Tibial artery (tissue), 4 donors: ENCODE data around the gene SERINC1.

ENCODE experiments used
- DNase-seq, 2 donors: peaks; one replicate each; pipeline ENCODE4 v3.0.0-alpha.2; 2019
- H3K27ac ChIP-seq, 2 donors: fragments of 200-600 bp; sonication (generic) in 1 of 2; 1 replicate in 1 of 2; 2 replicates in 1 of 2; pipeline ENCODE4 v1.5.1; 2018 to 2019; ENCODE audit warnings: mild to moderate bottlenecking in 1 of 2
- H3K27me3 ChIP-seq, 2 donors: fragments of 200-600 bp; sonication (generic) in 1 of 2; one replicate each; pipeline versions ENCODE4 v1.5.1 to v1.6.0; 2016 to 2019
- H3K36me3 ChIP-seq, 3 donors: fragments of 200-600 bp; sonication (generic) in 2 of 3; one replicate each; pipeline ENCODE4 v1.5.1; 2016 to 2019; ENCODE audit warnings: mild to moderate bottlenecking in 2 of 3
- H3K4me1 ChIP-seq, 4 donors: fragments of 200-600 bp; sonication (generic) in 2 of 4; 1 replicate in 3 of 4; 2 replicates in 1 of 4; pipeline ENCODE4 v1.5.1; 2016 to 2019
- H3K4me3 ChIP-seq, 2 donors: fragments of 200-600 bp; sonication (generic) in 1 of 2; 1 replicate in 1 of 2; 2 replicates in 1 of 2; pipeline ENCODE4 v1.5.1; 2018 to 2019; ENCODE audit warnings: mild to moderate bottlenecking in 2 of 2
- H3K9me3 ChIP-seq, 3 donors: fragments of 200-600 bp; sonication (generic) in 1 of 3; one replicate each; pipeline ENCODE4 v1.5.1; 2016 to 2019
- CTCF ChIP-seq, 2 experiments: fragments of 200-600 bp in 1 of 2; fragments of 450-650 bp in 1 of 2; IDR thresholded peaks; one replicate each; pipeline ENCODE4 v1.5.1; 2017 to 2019; ENCODE audit warnings: antibody characterized with exemption in 2 of 2, mild to moderate bottlenecking in 1 of 2, moderate library complexity in 1 of 2
- intact Hi-C: fragments of 100-400 bp; cut with DNase I; formaldehyde crosslinking; loops from one replicate; pipeline ENCODE4 v1.15.0; 2023; ENCODE audit warnings: low total_unique reads

Gene SERINC1

GRCh38 chr6:122454673-122455072 lies 16.9 kb downstream of the SERINC1 start:
- peaks cover 0 to 47% (median 20%) of the 10 kb centered on the region in 4 donors for H3K4me1 ChIP-seq
- H3K27ac ChIP-seq: no peak overlapping the region
- H3K36me3 ChIP-seq: peaks cover 70 to 75% (median 71%) of the 10 kb centered on the region in 3 donors
- H3K27me3 ChIP-seq: no peaks in the 10 kb centered on the region
- DNase-seq: no peak
- no peaks in the 10 kb centered on the region for H3K9me3 ChIP-seq
- no peak overlapping the region for H3K4me3 ChIP-seq
- no peak for TF ChIP-seq CTCF (IDR thresholded peaks at IDR 0.05)
- intact Hi-C loops: no loop called here

- no peak for DNase-seq
- peaks cover 80 to 87% (median 85%) of the 10 kb centered on the region in 3 donors for H3K36me3 ChIP-seq
- intact Hi-C loops: no loop called here
- H3K9me3 ChIP-seq: no peaks in the 10 kb centered on the region
- no peak overlapping the region for H3K27ac ChIP-seq
- H3K4me1 ChIP-seq: peaks cover 0 to 25% (median 4%) of the 10 kb centered on the region in 4 donors
- no peak overlapping the region for H3K4me3 ChIP-seq
- no peaks in the 10 kb centered on the region for H3K27me3 ChIP-seq
- TF ChIP-seq CTCF (IDR thresholded peaks at IDR 0.05): no peak
Measured at GRCh38 chr6:122452509-122452908, 19.1 kb downstream of the SERINC1 start.

- Histone ChIP-seq H3K4me3 (no peak overlapping the region), H3K36me3 (peaks cover 74 to 95% (median 90%) of the 10 kb centered on the region in 3 donors), H3K27ac (no peak overlapping the region), H3K9me3 (no peaks in the 10 kb centered on the region), H3K4me1 (peaks cover 0 to 3% (median 0%) of the 10 kb centered on the region in 4 donors), H3K27me3 (no peaks in the 10 kb centered on the region)
- no peak for TF ChIP-seq CTCF (IDR thresholded peaks at IDR 0.05)
- intact Hi-C loops: no loop called here
- DNase-seq: no peak
Measured at GRCh38 chr6:122449069-122449468, 22.5 kb downstream of the SERINC1 start.

- Histone ChIP-seq H3K4me1 (no peaks in the 10 kb centered on the region), H3K27ac (no peak overlapping the region), H3K4me3 (no peak overlapping the region), H3K36me3 (peaks cover 75 to 79% (median 77%) of the 10 kb centered on the region in 3 donors), H3K9me3 (no peaks in the 10 kb centered on the region), H3K27me3 (no peaks in the 10 kb centered on the region)
- DNase-seq: no peak
- no peak for TF ChIP-seq CTCF (IDR thresholded peaks at IDR 0.05)
- intact Hi-C loops: no loop called here
Measured at GRCh38 chr6:122445274-122445673, 26.3 kb downstream of the SERINC1 start.

GRCh38 chr6:122438975-122439374 lies 32.6 kb downstream of the SERINC1 start:
- no peaks in the 10 kb centered on the region for H3K9me3 ChIP-seq
- no peak overlapping the region for H3K4me3 ChIP-seq
- no peaks in the 10 kb centered on the region for H3K27me3 ChIP-seq
- H3K36me3 ChIP-seq: peaks cover 39 to 64% (median 58%) of the 10 kb centered on the region in 3 donors
- no peak overlapping the region for H3K27ac ChIP-seq
- intact Hi-C loops: loop anchor here (2.0 kb wide), 1 partner anchor 70 kb away; no protein-coding TSS in a partner anchor
- H3K4me1 ChIP-seq: no peaks in the 10 kb centered on the region
- TF ChIP-seq CTCF (IDR thresholded peaks at IDR 0.05): no peak
- no peak for DNase-seq

GRCh38 chr6:122432816-122433215 lies 38.8 kb downstream of the SERINC1 start:
- Histone ChIP-seq H3K4me1 (no peaks in the 10 kb centered on the region), H3K36me3 (peaks cover 20 to 35% (median 25%) of the 10 kb centered on the region in 3 donors), H3K9me3 (no peaks in the 10 kb centered on the region), H3K4me3 (no peak overlapping the region), H3K27me3 (no peaks in the 10 kb centered on the region), H3K27ac (no peak overlapping the region)
- DNase-seq: no peak
- no peak for TF ChIP-seq CTCF (IDR thresholded peaks at IDR 0.05)
- intact Hi-C loops: no loop called here
